ENCODE results near the gene ZNF524. TPM values are rescaled to one million over a fixed set of nuclear protein-coding genes. Genes with fewer than 3 reads are reported as not detected.

ZNF524 gene
- total and polyA plus RNA-seq, 4 donors = 12.6 to 62.5 (median 28.2) TPM

- ATAC-seq (ENCODE audit: insufficient read depth, low FRiP score) (no peak), DNase-seq (no peak)
- Histone ChIP-seq H3K36me3 (ENCODE audit: control insufficient read depth in 4 of 4, insufficient read depth in 4 of 4, low read length in 4 of 4) (peaks cover 0 to 4% (median 1%) of the 10 kb centered on the region in 4 donors), H3K9ac (ENCODE audit: insufficient read depth in 1 of 2, low read length in 2 of 2) (no peak overlapping the region), H3K27me3 (ENCODE audit: control insufficient read depth in 3 of 3, insufficient read depth in 3 of 3, low read length in 2 of 3) (no peaks in the 10 kb centered on the region), H3K4me1 (ENCODE audit: control insufficient read depth in 5 of 5, insufficient read depth in 5 of 5, low read length in 5 of 5) (peaks cover 0 to 18% (median 5%) of the 10 kb centered on the region in 5 donors), H3K4me3 (no peak overlapping the region), H3K9me3 (ENCODE audit: control insufficient read depth in 4 of 4, insufficient read depth in 3 of 4, low read length in 3 of 4) (no peaks in the 10 kb centered on the region), H3K27ac (ENCODE audit: low read depth in 1 of 2, low read length in 1 of 2) (no peak overlapping the region)
- TF ChIP-seq CTCF (IDR thresholded peaks at IDR 0.05; ENCODE audit: control extremely low read depth, extremely low read depth) = no peak
- WGBS, 2 donors = 96 to 97% methylated on average over 17 of the region's 17 CpGs
Observed at GRCh38 chr19:55650602-55651230, 50.6 kb downstream of the ZNF524 start.

- no peak for TF ChIP-seq CTCF (IDR thresholded peaks at IDR 0.05; ENCODE audit: control extremely low read depth, extremely low read depth)
- Histone ChIP-seq H3K4me1 (ENCODE audit: control insufficient read depth in 5 of 5, insufficient read depth in 5 of 5, low read length in 5 of 5) (peaks cover 0 to 23% (median 5%) of the 10 kb centered on the region in 5 donors), H3K36me3 (ENCODE audit: control insufficient read depth in 4 of 4, insufficient read depth in 4 of 4, low read length in 4 of 4) (peaks cover 0 to 4% (median 2%) of the 10 kb centered on the region in 4 donors), H3K27ac (ENCODE audit: low read depth in 1 of 2, low read length in 1 of 2) (no peak overlapping the region), H3K9ac (ENCODE audit: insufficient read depth in 1 of 2, low read length in 2 of 2) (no peak overlapping the region), H3K9me3 (ENCODE audit: control insufficient read depth in 4 of 4, insufficient read depth in 3 of 4, low read length in 3 of 4) (no peaks in the 10 kb centered on the region), H3K27me3 (ENCODE audit: control insufficient read depth in 3 of 3, insufficient read depth in 3 of 3, low read length in 2 of 3) (no peaks in the 10 kb centered on the region), H3K4me3 (no peak overlapping the region)
- DNase-seq (no peak), ATAC-seq (ENCODE audit: insufficient read depth, low FRiP score) (no peak)
- 88 to 92% methylated on average over 18 of the region's 18 CpGs for WGBS, 2 donors
Observed at GRCh38 chr19:55651236-55651635, 51.1 kb downstream of the ZNF524 start.

DNA sequence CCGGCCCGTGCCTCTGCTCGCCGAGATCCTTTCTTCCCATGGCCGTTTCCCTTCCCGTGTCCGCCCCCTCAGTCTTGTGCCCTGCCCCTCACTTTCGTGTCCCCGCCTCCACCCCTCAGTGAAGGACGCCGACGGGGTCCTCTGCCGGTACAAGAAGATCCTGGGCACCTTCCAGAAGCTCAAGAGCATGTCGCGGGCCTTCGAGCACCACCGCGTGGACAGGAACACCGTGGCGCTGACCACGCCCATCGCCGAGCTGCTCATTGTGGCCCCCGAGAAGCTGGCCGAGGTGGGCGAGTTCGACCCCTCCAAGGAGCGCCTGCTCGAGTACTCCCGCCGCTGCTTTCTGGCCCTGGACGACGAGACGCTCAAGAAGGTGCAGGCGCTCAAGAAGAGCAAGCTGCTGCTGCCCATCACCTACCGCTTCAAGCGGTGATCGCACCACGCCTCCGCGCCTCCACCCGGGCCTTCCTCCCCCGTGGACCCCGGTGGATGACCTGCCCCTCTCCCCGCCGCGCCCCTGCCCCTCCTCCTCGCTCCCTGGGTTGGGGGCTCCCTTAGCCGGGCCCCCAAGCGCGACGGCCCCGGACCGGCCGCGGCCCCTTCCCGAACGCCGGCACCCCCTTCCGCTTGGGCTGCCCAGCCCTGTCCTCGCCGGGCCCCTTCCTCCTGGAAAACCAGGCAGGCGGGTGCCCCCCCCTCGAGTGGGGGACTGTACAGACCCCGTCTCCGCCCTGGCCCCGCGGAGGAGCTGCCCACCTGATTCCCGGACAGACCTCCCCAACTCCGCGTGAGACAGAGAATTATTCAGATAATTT lies 52.4 kb downstream of the ZNF524 start:
- 82 to 86% methylated on average over 69 to 71 of the region's 71 CpGs for WGBS, 2 donors
- no peak overlapping the region for H3K27ac ChIP-seq (ENCODE audit: low read depth in 1 of 2, low read length in 1 of 2)
- ATAC-seq (ENCODE audit: insufficient read depth, low FRiP score) (no peak), DNase-seq (no peak)
- no peak overlapping the region for H3K9ac ChIP-seq (ENCODE audit: insufficient read depth in 1 of 2, low read length in 2 of 2)
- H3K27me3 ChIP-seq (ENCODE audit: control insufficient read depth in 3 of 3, insufficient read depth in 3 of 3, low read length in 2 of 3) = no peaks in the 10 kb centered on the region
- H3K4me3 ChIP-seq = no peak overlapping the region
- peaks cover 0 to 5% (median 4%) of the 10 kb centered on the region in 4 donors for H3K36me3 ChIP-seq (ENCODE audit: control insufficient read depth in 4 of 4, insufficient read depth in 4 of 4, low read length in 4 of 4)
- H3K9me3 ChIP-seq (ENCODE audit: control insufficient read depth in 4 of 4, insufficient read depth in 3 of 4, low read length in 3 of 4) = no peaks in the 10 kb centered on the region
- peaks cover 4 to 30% (median 15%) of the 10 kb centered on the region in 5 donors for H3K4me1 ChIP-seq (ENCODE audit: control insufficient read depth in 5 of 5, insufficient read depth in 5 of 5, low read length in 5 of 5)
- TF ChIP-seq CTCF (IDR thresholded peaks at IDR 0.05; ENCODE audit: control extremely low read depth, extremely low read depth) = no peak

Other genes starting within 250 kb of the ZNF524 start
- gene COX6B2, start 245.6 kb upstream of the ZNF524 start, total RNA-seq = 1 to 10 TPM in 1 of 2 donors, not detected in 1; 1.4 TPM
- under 1 TPM; 0.16 to 0.50 TPM for gene COX6B2, start 245.6 kb upstream of the ZNF524 start, polyA plus RNA-seq
- under 1 TPM in 1 of 2 donors, not detected in 1; 0.09 TPM for gene GARIN5B, start 237.0 kb upstream of the ZNF524 start, total RNA-seq
- gene GARIN5B, start 237.0 kb upstream of the ZNF524 start, polyA plus RNA-seq = not detected
- under 1 TPM in 1 of 2 donors, not detected in 1; 0.74 TPM for gene IL11, start 229.8 kb upstream of the ZNF524 start, total RNA-seq
- gene IL11, start 229.8 kb upstream of the ZNF524 start, polyA plus RNA-seq = under 1 TPM; 0.26 to 0.41 TPM
- gene TMEM190, start 223.5 kb upstream of the ZNF524 start, total RNA-seq = 100 to 1,000 TPM in 1 of 2 donors, 10 to 100 TPM in 1; 14.3 to 106 TPM
- gene TMEM190, start 223.5 kb upstream of the ZNF524 start, polyA plus RNA-seq = 10 to 100 TPM; 56.2 to 68.8 TPM
- 10 to 100 TPM in 1 of 2 donors, under 1 TPM in 1; 0.43 to 31.0 TPM for gene TMEM238, start 216.0 kb upstream of the ZNF524 start, total RNA-seq
- under 1 TPM; 0.76 to 0.89 TPM for gene TMEM238, start 216.0 kb upstream of the ZNF524 start, polyA plus RNA-seq
- gene RPL28, start 214.4 kb upstream of the ZNF524 start, total RNA-seq = 1,000 to 10,000 TPM in 1 of 2 donors, 100 to 1,000 TPM in 1; 272 to 1,742 TPM
- gene RPL28, start 214.4 kb upstream of the ZNF524 start, polyA plus RNA-seq = 1,000 to 10,000 TPM; 1,460 to 3,086 TPM
- 10 to 100 TPM; 22.8 to 25.6 TPM for gene UBE2S, start 192.5 kb upstream of the ZNF524 start, total RNA-seq
- 10 to 100 TPM; 11.3 to 17.3 TPM for gene UBE2S, start 192.5 kb upstream of the ZNF524 start, polyA plus RNA-seq
- gene SHISA7, start 157.0 kb upstream of the ZNF524 start, total RNA-seq = under 1 TPM; 0.03 to 0.14 TPM
- gene SHISA7, start 157.0 kb upstream of the ZNF524 start, polyA plus RNA-seq = not detected
- gene ISOC2, start 138.6 kb upstream of the ZNF524 start, total RNA-seq = 10 to 100 TPM; 34.9 to 63.2 TPM
- gene ISOC2, start 138.6 kb upstream of the ZNF524 start, polyA plus RNA-seq = 10 to 100 TPM; 68.6 to 85.0 TPM
- not detected for gene C19orf85, start 135.5 kb upstream of the ZNF524 start, total RNA-seq
- not detected for gene C19orf85, start 135.5 kb upstream of the ZNF524 start, polyA plus RNA-seq
- 10 to 100 TPM in 1 of 2 donors, 1 to 10 TPM in 1; 2.0 to 12.3 TPM for gene ZNF628, start 123.7 kb upstream of the ZNF524 start, total RNA-seq
- 1 to 10 TPM; 7.5 to 8.0 TPM for gene ZNF628, start 123.7 kb upstream of the ZNF524 start, polyA plus RNA-seq
- gene NAT14, start 115.1 kb upstream of the ZNF524 start, total RNA-seq = 10 to 100 TPM; 17.7 to 43.9 TPM
- gene NAT14, start 115.1 kb upstream of the ZNF524 start, polyA plus RNA-seq = 10 to 100 TPM; 22.6 to 46.2 TPM
- 1 to 10 TPM; 6.8 to 8.4 TPM for gene SSC5D, start 111.9 kb upstream of the ZNF524 start, total RNA-seq
- gene SSC5D, start 111.9 kb upstream of the ZNF524 start, polyA plus RNA-seq = 1 to 10 TPM in 1 of 2 donors, under 1 TPM in 1; 0.66 to 2.1 TPM
- gene SBK2, start 63.2 kb upstream of the ZNF524 start, total RNA-seq = under 1 TPM in 1 of 2 donors, not detected in 1; 0.31 TPM
- gene SBK2, start 63.2 kb upstream of the ZNF524 start, polyA plus RNA-seq = not detected
- gene SBK3, start 54.7 kb upstream of the ZNF524 start, total RNA-seq = 1 to 10 TPM in 1 of 2 donors, not detected in 1; 1.2 TPM
- gene SBK3, start 54.7 kb upstream of the ZNF524 start, polyA plus RNA-seq = under 1 TPM in 1 of 2 donors, not detected in 1; 0.81 TPM
- 10 to 100 TPM in 1 of 2 donors, 1 to 10 TPM in 1; 4.3 to 20.8 TPM for gene ZNF579, start 19.4 kb upstream of the ZNF524 start, total RNA-seq
- 10 to 100 TPM in 1 of 2 donors, 1 to 10 TPM in 1; 6.5 to 13.6 TPM for gene ZNF579, start 19.4 kb upstream of the ZNF524 start, polyA plus RNA-seq
- 10 to 100 TPM in 1 of 2 donors, 1 to 10 TPM in 1; 5.6 to 17.6 TPM for gene FIZ1, start 771 bp upstream of the ZNF524 start, total RNA-seq
- 10 to 100 TPM in 1 of 2 donors, 1 to 10 TPM in 1; 7.5 to 12.3 TPM for gene FIZ1, start 771 bp upstream of the ZNF524 start, polyA plus RNA-seq
- 10 to 100 TPM in 1 of 2 donors, 1 to 10 TPM in 1; 5.1 to 19.3 TPM for gene ZNF865, start 5.4 kb downstream of the ZNF524 start, total RNA-seq
- 10 to 100 TPM in 1 of 2 donors, 1 to 10 TPM in 1; 8.4 to 11.7 TPM for gene ZNF865, start 5.4 kb downstream of the ZNF524 start, polyA plus RNA-seq
- gene ZNF784, start 24.3 kb downstream of the ZNF524 start, total RNA-seq = 1 to 10 TPM; 6.3 to 9.4 TPM
- gene ZNF784, start 24.3 kb downstream of the ZNF524 start, polyA plus RNA-seq = 1 to 10 TPM; 6.5 to 7.2 TPM
- gene ZNF580, start 40.7 kb downstream of the ZNF524 start, total RNA-seq = 10 to 100 TPM; 11.1 to 41.3 TPM
- 10 to 100 TPM; 22.3 to 39.3 TPM for gene ZNF580, start 40.7 kb downstream of the ZNF524 start, polyA plus RNA-seq
- gene ZNF581, start 43.4 kb downstream of the ZNF524 start, total RNA-seq = 10 to 100 TPM; 15.7 to 18.1 TPM
- 10 to 100 TPM; 15.0 to 15.5 TPM for gene ZNF581, start 43.4 kb downstream of the ZNF524 start, polyA plus RNA-seq
- 10 to 100 TPM; 11.9 to 16.8 TPM for gene CCDC106, start 47.9 kb downstream of the ZNF524 start, total RNA-seq
- gene CCDC106, start 47.9 kb downstream of the ZNF524 start, polyA plus RNA-seq = 10 to 100 TPM in 1 of 2 donors, 1 to 10 TPM in 1; 8.3 to 25.9 TPM
- gene U2AF2, start 54.7 kb downstream of the ZNF524 start, total RNA-seq = 100 to 1,000 TPM; 109 to 181 TPM
- 100 to 1,000 TPM; 114 to 149 TPM for gene U2AF2, start 54.7 kb downstream of the ZNF524 start, polyA plus RNA-seq
- gene EPN1, start 74.9 kb downstream of the ZNF524 start, total RNA-seq = 100 to 1,000 TPM in 1 of 2 donors, 10 to 100 TPM in 1; 84.8 to 140 TPM
- 100 to 1,000 TPM in 1 of 2 donors, 10 to 100 TPM in 1; 92.0 to 107 TPM for gene EPN1, start 74.9 kb downstream of the ZNF524 start, polyA plus RNA-seq
- not detected for gene NLRP9, start 138.1 kb downstream of the ZNF524 start, total RNA-seq
- gene NLRP9, start 138.1 kb downstream of the ZNF524 start, polyA plus RNA-seq = not detected
- not detected for gene RFPL4A, start 158.8 kb downstream of the ZNF524 start, total RNA-seq
- not detected for gene RFPL4A, start 158.8 kb downstream of the ZNF524 start, polyA plus RNA-seq
- gene RFPL4AL1, start 168.8 kb downstream of the ZNF524 start, total RNA-seq = not detected
- gene RFPL4AL1, start 168.8 kb downstream of the ZNF524 start, polyA plus RNA-seq = not detected
- not detected for gene NLRP11, start 231.7 kb downstream of the ZNF524 start, total RNA-seq
- not detected for gene NLRP11, start 231.7 kb downstream of the ZNF524 start, polyA plus RNA-seq
- gene NLRP4, start 236.3 kb downstream of the ZNF524 start, total RNA-seq = under 1 TPM in 1 of 2 donors, not detected in 1; 0.11 TPM
- gene NLRP4, start 236.3 kb downstream of the ZNF524 start, polyA plus RNA-seq = not detected

Data from lung (tissue), 12 donors.